HG02798 (cell line): ENCODE measurements around the gene ANKIB1.
A peak's percentile ranks its signal among the peaks of the same experiment; 100 is the strongest.
"Not testable (repeated sequence)": the region's sequence is repeated elsewhere in the genome, so short reads cannot be mapped to it uniquely, and the experiment has no call there.

Experiments
- ATAC-seq: cut with Tn5 transposase; IDR thresholded peaks from one replicate; pipeline ENCODE4 v1.9.1; 2021; ENCODE audit warnings: mild to moderate bottlenecking; ENCODE audit not compliant: unreplicated experiment, poor library complexity

Gene ANKIB1

DNA sequence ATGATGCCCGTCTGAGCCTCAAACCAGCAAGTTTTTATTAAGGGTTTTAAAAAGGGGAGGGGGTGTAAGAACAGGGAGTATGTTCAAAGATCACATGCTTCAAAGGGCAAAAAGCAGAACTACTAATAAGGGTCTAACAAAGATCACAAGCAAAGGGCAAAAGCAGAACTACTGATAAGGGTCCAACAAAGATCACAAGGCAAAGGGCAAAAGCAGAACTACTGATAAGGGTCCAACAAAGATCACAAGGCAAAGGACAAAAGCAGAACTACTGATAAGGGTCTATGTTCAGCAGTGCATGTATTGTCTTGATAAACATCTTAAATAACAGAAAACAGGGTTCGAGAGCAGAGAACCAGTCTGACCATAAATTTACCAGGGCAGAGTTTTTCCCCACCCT is 196.9 kb downstream of the ANKIB1 start:
- ATAC-seq: not testable (repeated sequence)

DNA sequence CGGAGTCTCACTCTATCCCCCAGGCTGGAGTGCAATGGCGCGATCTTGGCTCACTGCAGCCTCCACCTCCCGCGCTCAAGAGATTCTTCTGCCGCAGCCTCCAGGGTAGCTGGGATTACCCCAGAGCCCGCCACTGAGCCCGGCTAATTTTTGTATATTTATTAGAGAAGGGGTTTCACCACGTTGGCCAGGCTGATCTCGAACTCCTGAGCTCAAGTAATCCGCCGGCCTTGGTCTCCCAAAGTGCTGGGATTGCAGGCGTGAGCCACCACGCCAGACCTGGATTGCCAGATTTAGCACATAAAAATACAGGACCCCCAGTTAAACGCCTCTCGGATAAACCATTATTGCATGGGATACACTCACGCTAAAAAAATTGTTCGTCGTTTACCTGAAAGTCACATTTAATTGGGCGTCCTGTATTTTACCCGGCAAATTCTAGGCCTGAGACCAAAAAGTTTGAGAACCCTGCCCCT is 201.1 kb downstream of the ANKIB1 start:
- no peak for ATAC-seq

GRCh38 chr7:92447345-92448204 is 201.8 kb downstream of the ANKIB1 start, which contains the start of gene GATAD1:
Gene GATAD1 (plus strand): TSS chr7:92447482. CDS start chr7:92447730, 248 bp downstream.
- peak; percentile 94 for ATAC-seq

- ATAC-seq: peak; percentile 50
Observed at GRCh38 chr7:92448205-92448747, 202.5 kb downstream of the ANKIB1 start.
